H1 (cell line): ENCODE data around the gene ZBP1. TPM values are rescaled to one million over a fixed set of nuclear protein-coding genes. Genes with fewer than 3 reads are reported as not detected.

Source experiments
- KDM1A ChIP-seq: fragments of 200-600, 300-600 bp; sonication (generic); IDR thresholded peaks from 2 replicates; pipeline ENCODE4 v1.7.1; 2016; ENCODE audit warnings: mild to moderate bottlenecking, low read length, borderline replicate concordance
- SIN3A ChIP-seq, 2 experiments: IDR thresholded peaks in 1 of 2; conservative IDR thresholded peaks in 1 of 2; 2 replicates each; pipeline ENCODE4 v1.6.1; 2011 to 2012; ENCODE audit warnings: low read length in 2 of 2, improper control_type of control experiment in 1 of 2, low read depth in 1 of 2, mild to moderate bottlenecking in 1 of 2
- TAF7 ChIP-seq: optimal IDR thresholded peaks from 2 replicates; pipeline ENCODE3; 2011; ENCODE audit warnings: low read depth, mild to moderate bottlenecking, inconsistent platforms, low read length, moderate library complexity, borderline replicate concordance
- polyA plus RNA-seq, 7 experiments: library from polyadenylated mRNA; depleted of rRNA in 3 of 7; stranded (reverse) in 5 of 7; unstranded in 2 of 7; fragments of >200 nt in 5 of 7; fragments of 200-250 nt in 2 of 7; gene quantifications; 1 replicate in 5 of 7; 2 replicates in 1 of 7; 4 replicates in 1 of 7; pipeline versions ENCODE4 v1.2.1 to v1.2.3, GENCODE V29; 2011 to 2013; ENCODE audit warnings: missing spikeins in 2 of 7, mixed read lengths in 2 of 7
- total RNA-seq: library from RNA; stranded (reverse); fragmentation: NEBNext Ultra II Directional; extraction: Animal tissue kit (Norgen Biotek cat#: 25700); gene quantifications from 2 replicates; pipeline ENCODE4 v1.2.1, GENCODE V29; 2021
- TF ChIP-seq, protein P1 (sequence below): fragments of 300-600 bp; sonication (generic); IDR thresholded peaks from 2 replicates; pipeline ENCODE4 v1.7.1; 2012; ENCODE audit warnings: low read length, moderate library complexity, mild to moderate bottlenecking, inconsistent platforms; ENCODE audit not compliant: insufficient replicate concordance

The ZBP1 gene
- total and polyA plus RNA-seq, 2 of the 8 experiments (the other 6 are each of a cell fraction or from before 2014, with no cell fraction given) = not detected

DNA sequence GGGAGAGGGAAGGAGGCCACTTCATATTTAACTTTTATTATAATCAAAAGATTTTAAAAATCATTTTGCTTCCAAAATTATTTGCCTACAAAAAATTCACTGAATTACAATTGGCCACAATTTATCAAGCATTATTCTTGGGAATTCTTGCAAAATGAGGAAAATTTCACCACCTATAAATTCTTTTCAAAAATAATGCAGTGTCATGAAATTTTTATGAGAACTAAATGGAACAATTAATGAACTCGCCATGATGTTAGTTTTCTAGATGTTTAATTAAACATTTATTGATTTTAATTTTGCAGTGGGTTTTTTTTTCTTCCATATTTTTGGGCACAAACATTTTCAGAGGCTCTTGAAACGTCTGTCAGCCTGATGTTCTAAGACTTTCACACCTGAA lies 5.8 kb upstream of the ZBP1 start (continued):
- TF ChIP-seq, protein P1, sequence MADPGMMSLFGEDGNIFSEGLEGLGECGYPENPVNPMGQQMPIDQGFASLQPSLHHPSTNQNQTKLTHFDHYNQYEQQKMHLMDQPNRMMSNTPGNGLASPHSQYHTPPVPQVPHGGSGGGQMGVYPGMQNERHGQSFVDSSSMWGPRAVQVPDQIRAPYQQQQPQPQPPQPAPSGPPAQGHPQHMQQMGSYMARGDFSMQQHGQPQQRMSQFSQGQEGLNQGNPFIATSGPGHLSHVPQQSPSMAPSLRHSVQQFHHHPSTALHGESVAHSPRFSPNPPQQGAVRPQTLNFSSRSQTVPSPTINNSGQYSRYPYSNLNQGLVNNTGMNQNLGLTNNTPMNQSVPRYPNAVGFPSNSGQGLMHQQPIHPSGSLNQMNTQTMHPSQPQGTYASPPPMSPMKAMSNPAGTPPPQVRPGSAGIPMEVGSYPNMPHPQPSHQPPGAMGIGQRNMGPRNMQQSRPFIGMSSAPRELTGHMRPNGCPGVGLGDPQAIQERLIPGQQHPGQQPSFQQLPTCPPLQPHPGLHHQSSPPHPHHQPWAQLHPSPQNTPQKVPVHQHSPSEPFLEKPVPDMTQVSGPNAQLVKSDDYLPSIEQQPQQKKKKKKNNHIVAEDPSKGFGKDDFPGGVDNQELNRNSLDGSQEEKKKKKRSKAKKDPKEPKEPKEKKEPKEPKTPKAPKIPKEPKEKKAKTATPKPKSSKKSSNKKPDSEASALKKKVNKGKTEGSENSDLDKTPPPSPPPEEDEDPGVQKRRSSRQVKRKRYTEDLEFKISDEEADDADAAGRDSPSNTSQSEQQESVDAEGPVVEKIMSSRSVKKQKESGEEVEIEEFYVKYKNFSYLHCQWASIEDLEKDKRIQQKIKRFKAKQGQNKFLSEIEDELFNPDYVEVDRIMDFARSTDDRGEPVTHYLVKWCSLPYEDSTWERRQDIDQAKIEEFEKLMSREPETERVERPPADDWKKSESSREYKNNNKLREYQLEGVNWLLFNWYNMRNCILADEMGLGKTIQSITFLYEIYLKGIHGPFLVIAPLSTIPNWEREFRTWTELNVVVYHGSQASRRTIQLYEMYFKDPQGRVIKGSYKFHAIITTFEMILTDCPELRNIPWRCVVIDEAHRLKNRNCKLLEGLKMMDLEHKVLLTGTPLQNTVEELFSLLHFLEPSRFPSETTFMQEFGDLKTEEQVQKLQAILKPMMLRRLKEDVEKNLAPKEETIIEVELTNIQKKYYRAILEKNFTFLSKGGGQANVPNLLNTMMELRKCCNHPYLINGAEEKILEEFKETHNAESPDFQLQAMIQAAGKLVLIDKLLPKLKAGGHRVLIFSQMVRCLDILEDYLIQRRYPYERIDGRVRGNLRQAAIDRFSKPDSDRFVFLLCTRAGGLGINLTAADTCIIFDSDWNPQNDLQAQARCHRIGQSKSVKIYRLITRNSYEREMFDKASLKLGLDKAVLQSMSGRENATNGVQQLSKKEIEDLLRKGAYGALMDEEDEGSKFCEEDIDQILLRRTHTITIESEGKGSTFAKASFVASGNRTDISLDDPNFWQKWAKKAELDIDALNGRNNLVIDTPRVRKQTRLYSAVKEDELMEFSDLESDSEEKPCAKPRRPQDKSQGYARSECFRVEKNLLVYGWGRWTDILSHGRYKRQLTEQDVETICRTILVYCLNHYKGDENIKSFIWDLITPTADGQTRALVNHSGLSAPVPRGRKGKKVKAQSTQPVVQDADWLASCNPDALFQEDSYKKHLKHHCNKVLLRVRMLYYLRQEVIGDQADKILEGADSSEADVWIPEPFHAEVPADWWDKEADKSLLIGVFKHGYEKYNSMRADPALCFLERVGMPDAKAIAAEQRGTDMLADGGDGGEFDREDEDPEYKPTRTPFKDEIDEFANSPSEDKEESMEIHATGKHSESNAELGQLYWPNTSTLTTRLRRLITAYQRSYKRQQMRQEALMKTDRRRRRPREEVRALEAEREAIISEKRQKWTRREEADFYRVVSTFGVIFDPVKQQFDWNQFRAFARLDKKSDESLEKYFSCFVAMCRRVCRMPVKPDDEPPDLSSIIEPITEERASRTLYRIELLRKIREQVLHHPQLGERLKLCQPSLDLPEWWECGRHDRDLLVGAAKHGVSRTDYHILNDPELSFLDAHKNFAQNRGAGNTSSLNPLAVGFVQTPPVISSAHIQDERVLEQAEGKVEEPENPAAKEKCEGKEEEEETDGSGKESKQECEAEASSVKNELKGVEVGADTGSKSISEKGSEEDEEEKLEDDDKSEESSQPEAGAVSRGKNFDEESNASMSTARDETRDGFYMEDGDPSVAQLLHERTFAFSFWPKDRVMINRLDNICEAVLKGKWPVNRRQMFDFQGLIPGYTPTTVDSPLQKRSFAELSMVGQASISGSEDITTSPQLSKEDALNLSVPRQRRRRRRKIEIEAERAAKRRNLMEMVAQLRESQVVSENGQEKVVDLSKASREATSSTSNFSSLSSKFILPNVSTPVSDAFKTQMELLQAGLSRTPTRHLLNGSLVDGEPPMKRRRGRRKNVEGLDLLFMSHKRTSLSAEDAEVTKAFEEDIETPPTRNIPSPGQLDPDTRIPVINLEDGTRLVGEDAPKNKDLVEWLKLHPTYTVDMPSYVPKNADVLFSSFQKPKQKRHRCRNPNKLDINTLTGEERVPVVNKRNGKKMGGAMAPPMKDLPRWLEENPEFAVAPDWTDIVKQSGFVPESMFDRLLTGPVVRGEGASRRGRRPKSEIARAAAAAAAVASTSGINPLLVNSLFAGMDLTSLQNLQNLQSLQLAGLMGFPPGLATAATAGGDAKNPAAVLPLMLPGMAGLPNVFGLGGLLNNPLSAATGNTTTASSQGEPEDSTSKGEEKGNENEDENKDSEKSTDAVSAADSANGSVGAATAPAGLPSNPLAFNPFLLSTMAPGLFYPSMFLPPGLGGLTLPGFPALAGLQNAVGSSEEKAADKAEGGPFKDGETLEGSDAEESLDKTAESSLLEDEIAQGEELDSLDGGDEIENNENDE = no peak
- no peak for TF ChIP-seq SIN3A (conservative IDR thresholded peaks at IDR 0.05 in 1 of 2, IDR thresholded peaks at IDR 0.05 in 1 of 2; ENCODE audit: low read depth in 1 of 2, low read length in 2 of 2)
- TF ChIP-seq TAF7 = no peak
- no peak for TF ChIP-seq KDM1A
